A673 (cell line): ENCODE results near the gene NOS3. TPM values are rescaled to one million over a fixed set of nuclear protein-coding genes. Genes with fewer than 3 reads are reported as not detected.

Experiments
- BruUV-seq: library from RNA; stranded (reverse); fragments of 400-500 nt; replicated peaks from 2 replicates; lab custom pipeline; 2021; lab: Mats Ljungman, UMichigan
- CTCF ChIA-PET: fragments of 300-600 bp; sonication (Branson Sonifier 250); formaldehyde crosslinking; loops from one replicate; lab custom pipeline; 2022; ENCODE audit warnings: antibody characterized with exemption; lab: Charles Lee
- POLR2A ChIA-PET: fragments of 300-600 bp; sonication (Branson Sonifier 250); formaldehyde crosslinking; loops from one replicate; lab custom pipeline; 2022; ENCODE audit warnings: antibody characterized with exemption; ENCODE audit not compliant: low non-redundant PET; lab: Charles Lee
- DNase-seq: peaks from one replicate; pipeline ENCODE4 v3.0.0-alpha.2; 2015; ENCODE audit warnings: low spot score
- H3K27ac ChIP-seq: fragments of 200-600 bp; sonication (generic); 2 replicates; pipeline ENCODE4 v1.5.1; 2016; ENCODE audit warnings: mixed run types, low read depth, mild to moderate bottlenecking, mixed read lengths, antibody characterized with exemption, low read length; ENCODE audit not compliant: poor library complexity, severe bottlenecking
- H3K27me3 ChIP-seq: fragments of 200-600 bp; sonication (generic); replicated peaks from 2 replicates; pipeline ENCODE4 v1.6.1; 2017; ENCODE audit warnings: mixed run types, low read depth, mild to moderate bottlenecking, mixed read lengths, antibody characterized with exemption, low read length; ENCODE audit not compliant: insufficient read depth, poor library complexity
- H3K36me3 ChIP-seq: fragments of 200-600 bp; sonication (generic); 2 replicates; pipeline ENCODE4 v1.6.1; 2016; ENCODE audit warnings: mixed run types, mild to moderate bottlenecking, mixed read lengths, antibody characterized with exemption, low read length; ENCODE audit not compliant: insufficient read depth, poor library complexity, severe bottlenecking
- H3K4me1 ChIP-seq: fragments of 200-600 bp; sonication (generic); 2 replicates; pipeline ENCODE4 v1.6.1; 2017; ENCODE audit warnings: mixed run types, mild to moderate bottlenecking, mixed read lengths, antibody characterized with exemption, low read length; ENCODE audit not compliant: insufficient read depth, poor library complexity, severe bottlenecking
- H3K4me3 ChIP-seq: fragments of 200-600 bp; sonication (generic); 2 replicates; pipeline ENCODE4 v1.5.1; 2016; ENCODE audit warnings: low read depth, mixed run types, mild to moderate bottlenecking, mixed read lengths, low read length; ENCODE audit not compliant: poor library complexity, severe bottlenecking
- H3K9me3 ChIP-seq: fragments of 200-600 bp; sonication (generic); 2 replicates; pipeline ENCODE4 v1.6.1; 2016; ENCODE audit warnings: mixed run types, low read depth, mild to moderate bottlenecking, mixed read lengths, antibody characterized with exemption, low read length; ENCODE audit not compliant: poor library complexity, severe bottlenecking
- CTCF ChIP-seq: fragments of 300-800, 200-600 bp; sonication (generic); conservative IDR thresholded peaks from 2 replicates; pipeline ENCODE4 v1.5.1; 2017; ENCODE audit warnings: low read depth, mild to moderate bottlenecking, antibody characterized with exemption, low read length, moderate library complexity, mixed read lengths
- EZH2 ChIP-seq: fragments of 200-600 bp; sonication (generic); IDR thresholded peaks from 2 replicates; pipeline ENCODE4 v1.6.1; 2017; ENCODE audit warnings: borderline replicate concordance, low read depth, mild to moderate bottlenecking, mixed read lengths, antibody characterized with exemption, low read length; ENCODE audit not compliant: poor library complexity, severe bottlenecking
- intact Hi-C: fragments of 100-400 bp; cut with micrococcal nuclease; formaldehyde crosslinking; loops from one replicate; pipeline ENCODE4 v1.10.0; 2022; ENCODE audit not compliant: unreplicated experiment
- total RNA-seq: library from RNA; stranded (reverse); gene quantifications from 2 replicates; pipeline ENCODE4 v1.2.3, GENCODE V29; 2021

NOS3 gene
- total RNA-seq, 1 experiment from 2014 or later: 0.75 TPM

DNA sequence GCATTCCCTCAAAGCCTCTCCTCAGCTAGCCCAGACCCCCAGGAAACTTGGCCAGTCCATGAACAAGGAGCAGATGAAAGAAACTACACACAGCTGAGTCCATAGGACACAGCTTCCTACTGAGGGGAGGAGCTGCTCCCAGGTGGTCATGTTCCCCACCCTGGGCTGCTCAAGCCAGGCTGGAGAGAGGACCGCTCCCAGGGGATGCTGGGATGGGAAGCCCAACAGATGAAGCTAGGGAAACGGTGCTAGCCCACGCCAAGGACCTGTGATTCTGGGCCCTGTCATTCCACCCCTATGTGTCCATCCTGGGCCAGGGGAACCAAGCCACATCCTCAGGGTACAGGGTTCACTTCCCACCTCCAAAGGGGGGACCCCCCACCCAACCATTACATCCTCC, 31.7 kb upstream of the NOS3 start:
- no TSS peak for BruUV-seq
- TF ChIP-seq EZH2: no peak
- Histone ChIP-seq H3K36me3 (no peaks in the 10 kb centered on the region), H3K4me1 (peaks cover 8% of the 10 kb centered on the region), H3K27me3 (peaks cover 14% of the 10 kb centered on the region), H3K4me3 (no peak overlapping the region), H3K27ac (no peak overlapping the region), H3K9me3 (no peaks in the 10 kb centered on the region)
- DNase-seq: no peak
- POLR2A ChIA-PET: interaction anchor here (0.5 to 0.6 kb wide), 2 partner anchors 411 to 602 kb away, joined by 3 to 4 read pairs; no protein-coding TSS in a partner anchor
- CTCF ChIA-PET: no interaction called here
- intact Hi-C loops: no loop called here

DNA sequence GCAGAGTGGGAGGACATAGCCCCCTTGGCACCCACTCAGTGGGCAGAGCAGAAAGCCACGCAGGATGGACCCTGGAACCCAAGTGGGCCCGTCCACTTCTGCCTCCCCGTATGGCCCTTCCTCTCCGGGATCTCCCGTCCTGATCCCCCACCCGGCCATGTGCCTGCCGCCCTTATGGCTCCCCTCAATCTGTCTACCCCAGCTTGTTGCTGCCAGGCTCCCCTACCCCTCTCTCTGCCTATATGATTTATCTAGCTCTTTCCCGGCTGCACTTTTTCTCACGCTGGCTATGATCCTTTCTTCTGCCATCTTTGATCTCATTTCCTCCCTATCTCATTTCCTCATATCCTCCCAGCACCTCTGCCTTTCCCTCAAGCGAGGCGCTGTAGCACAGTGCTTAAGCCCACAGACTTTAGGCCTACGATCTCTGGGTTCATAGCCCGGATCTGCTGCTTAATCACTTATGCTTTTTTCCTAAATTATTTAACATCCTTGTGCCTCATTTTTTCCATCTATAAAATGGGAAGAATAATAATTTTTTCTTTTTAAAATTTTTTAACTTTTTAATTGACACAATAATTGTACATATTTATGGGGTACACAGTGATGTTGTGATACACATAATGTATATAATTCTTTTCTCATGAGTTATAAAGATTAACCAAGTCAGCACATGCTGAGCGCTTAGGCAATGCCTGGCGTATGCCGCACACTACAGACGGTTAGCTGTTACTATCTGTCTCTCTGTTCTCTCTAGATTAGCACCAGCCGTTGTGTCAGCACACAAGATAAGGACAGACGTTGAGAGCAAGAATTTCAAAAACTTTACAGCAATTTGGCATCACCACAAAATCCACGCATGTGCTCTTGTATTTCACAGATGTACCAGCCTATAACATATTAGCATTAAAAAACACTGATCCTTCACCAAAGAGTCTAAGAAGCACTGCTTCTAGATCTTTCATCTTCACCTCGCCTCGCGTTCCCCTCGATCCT, 30.8 kb upstream of the NOS3 start:
- Histone ChIP-seq H3K27ac (no peak overlapping the region), H3K4me1 (peaks cover 8% of the 10 kb centered on the region), H3K4me3 (no peak overlapping the region), H3K27me3 (peaks cover 14% of the 10 kb centered on the region), H3K9me3 (no peaks in the 10 kb centered on the region), H3K36me3 (no peaks in the 10 kb centered on the region)
- peak; percentile 45 for DNase-seq
- intact Hi-C loops: no loop called here
- CTCF ChIA-PET: interaction anchor here (0.7 kb wide), 1 partner anchor 26 kb away, joined by 6 read pairs; no protein-coding TSS in a partner anchor
- POLR2A ChIA-PET: interaction anchor here (0.6 kb wide), 1 partner anchor 410 kb away, joined by 3 read pairs; no protein-coding TSS in a partner anchor
- BruUV-seq: no TSS peak
- no peak for TF ChIP-seq CTCF
- no peak for TF ChIP-seq EZH2

- intact Hi-C loops: loop anchor here (2.0 kb wide), 1 partner anchor 51 kb away; no protein-coding TSS in a partner anchor
- TF ChIP-seq EZH2: no peak
- no peak for TF ChIP-seq CTCF
- peaks cover 14% of the 10 kb centered on the region for H3K27me3 ChIP-seq
- ChIA-PET CTCF (interaction anchor here (0.5 to 1.6 kb wide), 3 partner anchors 23 to 206 kb away, joined by 3 to 4 read pairs (median 3); partner anchors contain the start of gene GBX1), POLR2A (no interaction called here)
- H3K4me3 ChIP-seq: no peak overlapping the region
- no peak for DNase-seq
- no peak overlapping the region for H3K27ac ChIP-seq
- H3K9me3 ChIP-seq: no peaks in the 10 kb centered on the region
- H3K36me3 ChIP-seq: no peaks in the 10 kb centered on the region
- H3K4me1 ChIP-seq: peaks cover 8% of the 10 kb centered on the region
- BruUV-seq: no TSS peak
Measured at GRCh38 chr7:150961510-150962289, 29.1 kb upstream of the NOS3 start.
